IMR-90 (cell line): ENCODE data around the gene PQBP1. TPM values are rescaled to one million over a fixed set of nuclear protein-coding genes. Genes with fewer than 3 reads are reported as not detected.

ENCODE experiments used
- ATAC-seq: fragments of 200-7000 bp; cut with Tn5 transposase; 2 replicates; pipeline ENCODE4 v1.9.1; 2020; ENCODE audit warnings: low read depth, mild to moderate bottlenecking, moderate library complexity
- BruUV-seq: library from RNA; stranded (reverse); fragments of 400-500 nt; replicated peaks from 2 replicates; lab custom pipeline; 2021; lab: Mats Ljungman, UMichigan
- CTCF ChIA-PET: fragments of 300-600 bp; formaldehyde crosslinking; extraction: SDS; loops from one replicate; lab custom pipeline; 2021; ENCODE audit warnings: antibody characterized with exemption; lab: Yijun Ruan, JAX
- POLR2A ChIA-PET: fragments of 300-600 bp; sonication (Branson Sonifier 250); formaldehyde crosslinking; loops from one replicate; lab custom pipeline; 2022; ENCODE audit warnings: antibody characterized with exemption; ENCODE audit not compliant: unreplicated experiment; lab: Charles Lee
- DNase-seq: peaks from one replicate; pipeline ENCODE4 v3.0.0; 2013
- H2AFZ ChIP-seq: replicated peaks from 2 replicates; pipeline ENCODE3; 2013; ENCODE audit warnings: low read length, mild to moderate bottlenecking; ENCODE audit not compliant: poor library complexity
- H2AK5ac ChIP-seq: 2 replicates; pipeline ENCODE4 v1.6.1; 2013; ENCODE audit warnings: low read depth, low read length, inconsistent platforms
- H2AK9ac ChIP-seq: replicated peaks from 2 replicates; pipeline ENCODE3; 2013; ENCODE audit warnings: mild to moderate bottlenecking, low read depth, low read length, moderate library complexity; ENCODE audit not compliant: poor library complexity
- H2BK120ac ChIP-seq: 2 replicates; pipeline ENCODE4 v1.6.1; 2013; ENCODE audit warnings: low read depth, low read length, inconsistent platforms
- H2BK15ac ChIP-seq: 3 replicates; pipeline ENCODE4 v1.6.1; 2013; ENCODE audit warnings: low read depth, low read length, inconsistent platforms
- H2BK20ac ChIP-seq: 2 replicates; pipeline ENCODE4 v1.6.1; 2013; ENCODE audit warnings: low read depth, mild to moderate bottlenecking, inconsistent platforms, low read length, moderate library complexity
- H2BK5ac ChIP-seq: 2 replicates; pipeline ENCODE4 v1.6.1; 2013; ENCODE audit warnings: mild to moderate bottlenecking, low read depth, low read length, inconsistent platforms; ENCODE audit not compliant: poor library complexity, severe bottlenecking
- H3K14ac ChIP-seq: replicated peaks from 2 replicates; pipeline ENCODE4 v1.6.1; 2013; ENCODE audit warnings: low read depth, low read length, inconsistent platforms
- H3K18ac ChIP-seq: 2 replicates; pipeline ENCODE4 v1.6.1; 2013; ENCODE audit warnings: low read depth, low read length, control low read depth
- H3K23ac ChIP-seq: 2 replicates; pipeline ENCODE4 v1.6.1; 2013; ENCODE audit warnings: low read depth, low read length, inconsistent platforms
- H3K27ac ChIP-seq: 2 replicates; pipeline ENCODE4 v1.5.1; 2013; ENCODE audit warnings: mild to moderate bottlenecking, control low read depth, low read length; ENCODE audit not compliant: insufficient read depth
- H3K27me3 ChIP-seq: 2 replicates; pipeline ENCODE4 v1.6.1; 2013; ENCODE audit warnings: low read length; ENCODE audit not compliant: control insufficient read depth, insufficient read depth
- H3K36me3 ChIP-seq: 2 replicates; pipeline ENCODE4 v1.6.1; 2013; ENCODE audit warnings: low read length, mixed read lengths; ENCODE audit not compliant: control insufficient read depth, insufficient read depth
- H3K4ac ChIP-seq: 2 replicates; pipeline ENCODE4 v1.6.1; 2013; ENCODE audit warnings: low read depth, low read length, inconsistent platforms
- H3K4me1 ChIP-seq: 2 replicates; pipeline ENCODE4 v1.6.1; 2013; ENCODE audit warnings: low read length, mixed read lengths; ENCODE audit not compliant: control insufficient read depth, insufficient read depth
- H3K4me2 ChIP-seq: 2 replicates; pipeline ENCODE4 v1.6.1; 2013; ENCODE audit warnings: low read depth, mild to moderate bottlenecking, control low read depth, low read length, moderate library complexity
- H3K4me3 ChIP-seq: 2 replicates; pipeline ENCODE4 v1.5.1; 2013; ENCODE audit warnings: low read depth, mild to moderate bottlenecking, control low read depth, low read length, moderate library complexity; ENCODE audit not compliant: insufficient read depth
- H3K56ac ChIP-seq: 2 replicates; pipeline ENCODE4 v1.6.1; 2013; ENCODE audit warnings: low read length, inconsistent platforms; ENCODE audit not compliant: insufficient read depth; ENCODE audit errors: extremely low read depth
- H3K79me1 ChIP-seq, 2 experiments: 2 replicates each; pipeline ENCODE4 v1.6.1; 2013; ENCODE audit warnings: low read length in 2 of 2, inconsistent platforms in 1 of 2, low read depth in 1 of 2
- H3K9ac ChIP-seq: 2 replicates; pipeline ENCODE4 v1.6.1; 2013; ENCODE audit warnings: low read depth, low read length, control low read depth
- H3K9me1 ChIP-seq: 2 replicates; pipeline ENCODE4 v1.6.1; 2013; ENCODE audit warnings: low read length, inconsistent platforms; ENCODE audit not compliant: insufficient read depth
- H3K9me3 ChIP-seq: 2 replicates; pipeline ENCODE4 v1.6.1; 2013; ENCODE audit warnings: low read length; ENCODE audit not compliant: control insufficient read depth, insufficient read depth
- H4K20me1 ChIP-seq: 2 replicates; pipeline ENCODE4 v1.6.1; 2013; ENCODE audit warnings: low read length, inconsistent platforms; ENCODE audit not compliant: insufficient read depth
- H4K5ac ChIP-seq: 2 replicates; pipeline ENCODE4 v1.6.1; 2013; ENCODE audit warnings: mild to moderate bottlenecking, low read depth, low read length, control low read depth
- H4K8ac ChIP-seq, 2 experiments: 2 replicates each; pipeline ENCODE4 v1.6.1; 2013; ENCODE audit warnings: low read depth in 2 of 2, low read length in 2 of 2, control low read depth in 1 of 2, inconsistent platforms in 1 of 2
- H4K91ac ChIP-seq: 2 replicates; pipeline ENCODE4 v1.6.1; 2013; ENCODE audit warnings: low read depth, low read length, inconsistent platforms; ENCODE audit not compliant: insufficient read depth
- BHLHE40 ChIP-seq: fragments of 150-350 bp; IDR thresholded peaks from 2 replicates; pipeline ENCODE4 v1.6.1; 2016; ENCODE audit warnings: mild to moderate bottlenecking, low read depth, low read length
- CEBPB ChIP-seq: IDR thresholded peaks from 2 replicates; pipeline ENCODE4 v1.6.1; 2012; ENCODE audit warnings: low read depth, low read length, improper control_type of control experiment
- CHD1 ChIP-seq: IDR thresholded peaks from 2 replicates; pipeline ENCODE4 v1.6.1; 2012; ENCODE audit warnings: low read depth, low read length, improper control_type of control experiment
- FOS ChIP-seq: fragments of 150-350 bp; IDR thresholded peaks from 2 replicates; pipeline ENCODE4 v1.6.1; 2016; ENCODE audit warnings: low read depth, low read length
- MAFK ChIP-seq: IDR thresholded peaks from 2 replicates; pipeline ENCODE4 v1.6.1; 2012; ENCODE audit warnings: low read depth, low read length, improper control_type of control experiment
- NFE2L2 ChIP-seq: fragments of 150-350 bp; IDR thresholded peaks from 2 replicates; pipeline ENCODE4 v1.6.1; 2016; ENCODE audit warnings: low read depth, mild to moderate bottlenecking, low read length
- POLR2A ChIP-seq: IDR thresholded peaks from 2 replicates; pipeline ENCODE4 v1.6.1; 2012; ENCODE audit warnings: mild to moderate bottlenecking, low read depth, low read length
- RCOR1 ChIP-seq: IDR thresholded peaks from 2 replicates; pipeline ENCODE4 v1.6.1; 2012; ENCODE audit warnings: mild to moderate bottlenecking, low read length, improper control_type of control experiment; ENCODE audit not compliant: insufficient replicate concordance
- RFX5 ChIP-seq: IDR thresholded peaks from 2 replicates; pipeline ENCODE4 v1.8.0; 2012; ENCODE audit warnings: low read depth, mild to moderate bottlenecking, low read length, moderate library complexity
- SMC3 ChIP-seq: fragments of 150-350 bp; IDR thresholded peaks from 2 replicates; pipeline ENCODE4 v1.6.1; 2016; ENCODE audit warnings: low read depth, mild to moderate bottlenecking, antibody characterized with exemption, low read length, moderate library complexity
- USF2 ChIP-seq: fragments of 150-350 bp; IDR thresholded peaks from 2 replicates; pipeline ENCODE4 v1.6.1; 2017; ENCODE audit warnings: mild to moderate bottlenecking, antibody characterized with exemption, low read length, low read depth
- WGBS, 2 experiments: methylation state at CpG; one replicate each; pipeline versions ENCODE4 v1.1.5 to v1.1.7; 2013; ENCODE audit warnings: missing lambda C conversion rate in 2 of 2; ENCODE audit not compliant: insufficient read length in 1 of 2; ENCODE audit errors: extremely low coverage in 2 of 2; 5-methylcytosine and 5-hydroxymethylcytosine counted together
- dilution Hi-C: fragments of 300-500 bp; cut with HindIII; formaldehyde crosslinking; loops from one replicate; pipeline ENCODE4 v1.14.3; 2018; ENCODE audit warnings: low sequenced_read_pairs; ENCODE audit not compliant: unreplicated experiment
- in situ Hi-C: fragments of 300-500 bp; cut with MboI; formaldehyde crosslinking; loops from 3 replicates; pipeline ENCODE4 v1.14.3; 2019; ENCODE audit warnings: low sequenced_read_pairs, inconsistent platforms, mixed read lengths
- intact Hi-C: fragments of 100-400 bp; cut with micrococcal nuclease; formaldehyde crosslinking; loops from 2 replicates; pipeline ENCODE4 v1.10.0; 2022
- polyA plus RNA-seq, 3 experiments: library from polyadenylated mRNA; depleted of rRNA; stranded (reverse); fragments of >200 nt; gene quantifications; 2 replicates each; pipeline ENCODE4 v1.2.3, GENCODE V29; 2012; ENCODE audit warnings: low replicate concordance in 1 of 3
- total RNA-seq: library from RNA; depleted of rRNA; stranded (reverse); fragments of >200 nt; gene quantifications from 2 replicates; pipeline ENCODE4 v1.2.3, GENCODE V29; 2012
- TF ChIP-seq, protein P1 (sequence below): conservative IDR thresholded peaks from 2 replicates; pipeline ENCODE4 v1.5.1; 2012; ENCODE audit warnings: mild to moderate bottlenecking, low read depth, low read length, improper control_type of control experiment

Gene PQBP1
- total and polyA plus RNA-seq, 2 of the 4 experiments (the other 2 are of a cell fraction): 96.4 to 120 TPM

- Histone ChIP-seq H2BK5ac (no peak overlapping the region), H4K20me1 (peaks cover 16% of the 10 kb centered on the region; the same call in 1 of the 2 replicates), H4K5ac (no peak overlapping the region), H4K91ac (no peak overlapping the region), H2AFZ (no peak overlapping the region), H3K56ac (no peak overlapping the region), H3K9me1 (no peaks in the 10 kb centered on the region; the same call in 1 of the 2 replicates), H3K4me1 (peaks cover 3% of the 10 kb centered on the region; the same call in 1 of the 2 replicates), H3K79me1 (peaks cover 2 to 8% of the 10 kb centered on the region in 2 experiments; a peak in 3 of 4 replicates), H2BK15ac (no peak overlapping the region), H3K36me3 (peaks cover 26% of the 10 kb centered on the region), H3K18ac (no peak overlapping the region), H2BK20ac (no peak overlapping the region), H3K14ac (no peak overlapping the region), H3K4me2 (no peak overlapping the region), H4K8ac (no peak overlapping the region), H2AK5ac (no peak overlapping the region), H2BK120ac (no peak overlapping the region), H3K9me3 (no peaks in the 10 kb centered on the region; the same call in 1 of the 2 replicates), H3K4ac (no peak overlapping the region), H3K27me3 (no peaks in the 10 kb centered on the region), H3K23ac (no peak overlapping the region), H3K27ac (no peak overlapping the region), H2AK9ac (peak overlapping the region; percentile 16), H3K9ac (no peak overlapping the region), H3K4me3 (no peak overlapping the region)
- ATAC-seq (no peak), DNase-seq (no peak)
- dilution Hi-C loops: no loop called here
- WGBS, 2 experiments: 81% methylated on average over 6 of the region's 13 CpGs; no CpG with 5 or more reads in 1 of the 2 experiments
- TF ChIP-seq MAFK (no peak), FOS (no peak), RCOR1 (no peak), BHLHE40 (no peak), USF2 (no peak), NFE2L2 (no peak), CHD1 (no peak), POLR2A (no peak), SMC3 (no peak), CEBPB (no peak), RFX5 (no peak)
- TF ChIP-seq, protein P1, sequence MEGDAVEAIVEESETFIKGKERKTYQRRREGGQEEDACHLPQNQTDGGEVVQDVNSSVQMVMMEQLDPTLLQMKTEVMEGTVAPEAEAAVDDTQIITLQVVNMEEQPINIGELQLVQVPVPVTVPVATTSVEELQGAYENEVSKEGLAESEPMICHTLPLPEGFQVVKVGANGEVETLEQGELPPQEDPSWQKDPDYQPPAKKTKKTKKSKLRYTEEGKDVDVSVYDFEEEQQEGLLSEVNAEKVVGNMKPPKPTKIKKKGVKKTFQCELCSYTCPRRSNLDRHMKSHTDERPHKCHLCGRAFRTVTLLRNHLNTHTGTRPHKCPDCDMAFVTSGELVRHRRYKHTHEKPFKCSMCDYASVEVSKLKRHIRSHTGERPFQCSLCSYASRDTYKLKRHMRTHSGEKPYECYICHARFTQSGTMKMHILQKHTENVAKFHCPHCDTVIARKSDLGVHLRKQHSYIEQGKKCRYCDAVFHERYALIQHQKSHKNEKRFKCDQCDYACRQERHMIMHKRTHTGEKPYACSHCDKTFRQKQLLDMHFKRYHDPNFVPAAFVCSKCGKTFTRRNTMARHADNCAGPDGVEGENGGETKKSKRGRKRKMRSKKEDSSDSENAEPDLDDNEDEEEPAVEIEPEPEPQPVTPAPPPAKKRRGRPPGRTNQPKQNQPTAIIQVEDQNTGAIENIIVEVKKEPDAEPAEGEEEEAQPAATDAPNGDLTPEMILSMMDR: no peak
- ChIA-PET CTCF (no interaction called here), POLR2A (no interaction called here)
- in situ Hi-C loops: no loop called here
- no TSS peak for BruUV-seq
- intact Hi-C loops: no loop called here
Observed at GRCh38 chrX:48923771-48924170, 26.0 kb downstream of the PQBP1 start.
